CD4-positive, alpha-beta T cell treated with Interleukin-17A for 1 hour (primary cell): ENCODE results near the gene NEDD4L.

Source experiments
- DNase-seq: peaks from one replicate; pipeline ENCODE4 v3.0.0-alpha.2; 2020

The NEDD4L gene

DNA sequence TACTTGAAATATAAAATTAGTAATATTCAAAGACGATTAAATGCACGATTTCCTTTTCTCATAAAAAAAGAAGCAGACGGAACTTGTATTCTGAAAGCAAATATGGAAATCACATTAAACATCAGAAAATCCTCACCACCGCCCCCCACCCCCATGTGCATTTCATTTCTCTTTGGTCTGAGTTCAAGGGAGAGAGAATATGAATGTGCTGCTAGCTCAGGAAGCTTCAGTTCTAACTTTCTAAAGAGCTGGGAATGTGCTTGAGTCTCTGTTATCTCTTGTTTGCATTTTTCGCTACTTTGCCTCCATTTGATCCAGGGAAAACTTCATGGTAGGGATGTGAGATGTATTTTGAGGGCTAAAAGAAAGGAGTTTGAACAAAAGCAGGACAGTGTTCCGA, 143.6 kb downstream of the NEDD4L start:
- DNase-seq = no peak

DNA sequence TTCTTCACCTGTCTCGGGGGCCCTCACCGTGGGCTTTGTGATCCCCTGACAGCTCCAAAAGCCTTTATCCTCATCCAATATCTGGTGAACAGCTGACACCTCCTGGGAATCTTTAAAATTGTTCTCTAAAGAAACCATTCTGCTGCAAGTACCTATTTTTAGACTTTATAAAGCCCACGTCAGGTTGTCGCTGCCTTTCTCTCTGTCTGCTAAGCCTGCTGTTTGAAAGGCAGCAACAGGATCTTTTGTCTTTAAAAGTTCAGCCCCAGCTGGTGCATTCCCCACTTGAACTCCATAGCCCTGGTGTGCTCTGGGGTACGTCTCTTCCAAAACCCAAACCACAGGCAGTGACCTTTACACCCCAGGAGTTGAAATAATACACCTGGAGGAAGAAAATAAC, 145.0 kb downstream of the NEDD4L start:
- no peak for DNase-seq

DNA sequence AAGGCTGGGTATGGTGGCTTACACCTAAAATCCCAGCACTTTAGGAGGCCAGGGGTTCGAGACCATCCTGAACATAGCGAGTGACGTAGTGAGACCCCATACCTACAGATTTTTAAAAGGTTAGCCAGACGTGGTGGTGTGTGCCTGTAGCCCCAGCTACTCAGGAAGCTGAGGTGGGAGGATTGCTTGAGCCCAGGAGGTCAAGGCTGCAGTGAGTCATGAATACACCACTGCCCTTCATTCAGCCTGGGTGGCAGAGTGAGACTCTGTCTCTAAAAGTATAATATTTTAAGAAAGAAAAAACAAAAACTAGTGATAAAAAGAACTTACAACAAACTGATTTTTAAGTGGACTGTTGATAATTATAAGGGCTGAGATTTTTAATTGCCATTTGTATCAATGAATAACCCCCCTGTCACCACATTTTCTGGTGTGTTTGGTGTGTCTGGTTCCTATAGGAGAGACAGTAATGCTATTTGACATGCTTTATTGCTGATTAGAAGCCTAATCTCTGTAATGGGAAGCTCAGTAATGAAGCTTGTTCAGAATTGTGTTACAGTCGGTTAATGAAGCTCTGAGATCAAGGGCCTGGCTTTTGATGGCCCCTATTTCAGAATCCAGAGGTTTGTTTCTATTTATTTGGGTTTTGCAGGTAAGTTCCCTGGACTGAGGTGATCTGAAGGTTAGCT, 147.0 kb downstream of the NEDD4L start:
- no peak for DNase-seq

DNA sequence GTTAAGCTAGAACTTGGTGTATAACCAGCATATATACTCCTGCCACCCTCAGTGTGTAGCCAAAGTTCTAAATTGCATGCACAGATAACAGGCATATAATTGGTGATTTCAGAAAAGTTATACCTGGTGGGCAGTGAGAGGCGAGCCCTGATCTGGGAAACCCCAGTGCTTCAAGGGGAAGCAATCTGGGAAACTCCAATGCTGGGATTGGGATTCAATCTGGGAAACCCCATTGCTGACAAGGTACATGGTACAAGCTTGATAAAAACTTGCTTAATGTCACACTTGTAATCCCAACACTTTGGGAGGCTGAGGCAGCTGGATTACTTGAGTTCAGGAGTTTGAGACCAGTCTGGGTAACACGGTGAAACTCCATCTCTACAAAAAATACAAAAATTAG, 147.6 kb downstream of the NEDD4L start:
- DNase-seq = no peak

DNA sequence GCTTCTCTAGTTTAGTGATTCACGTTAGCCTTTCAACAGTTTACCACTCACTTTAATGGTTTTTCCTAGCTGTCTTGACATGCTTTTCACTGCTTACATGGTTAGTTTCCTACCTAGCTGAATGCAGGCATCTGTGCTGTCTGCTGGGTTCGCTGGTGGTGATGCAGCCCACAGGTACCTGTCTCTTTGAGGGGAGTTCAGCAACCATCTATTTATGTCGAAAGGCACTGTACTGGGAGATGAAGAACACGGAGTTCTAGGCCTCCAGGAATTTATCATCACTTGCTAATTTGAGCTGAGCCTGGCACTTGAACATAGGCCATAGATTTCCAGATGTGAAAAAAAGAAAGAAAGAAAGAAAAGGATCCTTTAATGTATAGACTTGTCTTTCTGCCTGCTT, 148.5 kb downstream of the NEDD4L start:
- DNase-seq = no peak

DNA sequence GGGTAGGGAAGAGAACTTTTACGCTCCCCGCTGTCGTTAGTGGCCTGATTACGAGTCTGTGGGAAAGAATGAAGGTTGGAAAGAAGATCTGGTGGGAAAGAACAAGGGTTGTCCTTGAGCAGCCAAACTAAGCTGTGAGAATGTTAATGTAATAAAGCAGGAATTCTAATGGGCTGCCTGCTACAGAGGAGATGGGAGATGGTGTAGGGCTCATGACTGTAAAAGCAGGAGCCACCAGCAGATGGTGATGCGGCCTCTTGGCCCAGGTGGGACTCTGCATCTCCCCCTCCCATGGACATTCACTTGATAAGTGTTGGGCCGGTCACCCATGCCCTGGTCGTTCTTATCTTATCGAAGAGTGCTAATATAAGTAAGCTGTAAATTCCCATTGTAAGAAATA, 150.0 kb downstream of the NEDD4L start:
- no peak for DNase-seq

DNA sequence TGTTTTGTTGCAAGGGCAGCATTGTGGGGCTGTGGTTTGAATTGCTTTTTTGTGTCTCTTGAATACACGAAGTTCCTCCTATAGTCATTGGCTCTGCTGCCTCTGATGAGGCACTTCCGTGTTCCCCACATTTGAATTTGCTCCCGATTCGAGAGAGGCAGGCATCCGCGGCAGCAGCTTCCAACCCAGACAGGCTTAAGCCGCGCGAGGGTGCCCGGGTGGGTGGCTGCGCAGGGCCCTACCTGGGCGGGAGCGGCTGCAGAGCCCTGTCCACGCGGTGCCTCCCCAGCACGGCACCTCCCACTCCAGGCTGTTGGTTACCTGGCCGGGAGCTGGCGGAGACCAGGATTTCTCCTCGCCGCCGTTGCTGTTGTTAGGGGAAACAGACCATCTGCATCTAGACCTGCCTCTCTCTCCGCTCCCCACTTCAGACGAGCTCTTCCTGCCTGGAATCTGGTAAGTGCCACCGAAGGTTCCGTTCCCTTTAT, 151.3 kb downstream of the NEDD4L start:
- peak; percentile 31 for DNase-seq

DNA sequence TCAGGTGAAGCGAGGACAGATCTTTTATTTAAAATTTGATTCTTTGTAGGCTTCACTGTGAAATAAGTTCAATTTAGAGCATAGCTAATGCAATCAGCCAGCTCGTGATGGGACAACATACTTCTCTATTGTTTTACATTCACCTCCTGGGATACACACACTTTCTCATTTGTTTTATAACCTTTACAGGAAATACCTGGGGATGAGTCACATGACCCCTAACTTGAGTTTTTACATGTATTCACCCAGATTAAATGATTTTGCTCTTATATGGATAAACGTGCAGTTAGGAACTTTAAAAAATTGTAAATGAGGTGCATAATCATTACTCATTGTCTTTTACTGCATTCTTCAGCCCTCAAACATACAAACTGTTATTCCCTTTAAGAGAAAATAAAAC, 152.1 kb downstream of the NEDD4L start:
- DNase-seq = no peak

DNA sequence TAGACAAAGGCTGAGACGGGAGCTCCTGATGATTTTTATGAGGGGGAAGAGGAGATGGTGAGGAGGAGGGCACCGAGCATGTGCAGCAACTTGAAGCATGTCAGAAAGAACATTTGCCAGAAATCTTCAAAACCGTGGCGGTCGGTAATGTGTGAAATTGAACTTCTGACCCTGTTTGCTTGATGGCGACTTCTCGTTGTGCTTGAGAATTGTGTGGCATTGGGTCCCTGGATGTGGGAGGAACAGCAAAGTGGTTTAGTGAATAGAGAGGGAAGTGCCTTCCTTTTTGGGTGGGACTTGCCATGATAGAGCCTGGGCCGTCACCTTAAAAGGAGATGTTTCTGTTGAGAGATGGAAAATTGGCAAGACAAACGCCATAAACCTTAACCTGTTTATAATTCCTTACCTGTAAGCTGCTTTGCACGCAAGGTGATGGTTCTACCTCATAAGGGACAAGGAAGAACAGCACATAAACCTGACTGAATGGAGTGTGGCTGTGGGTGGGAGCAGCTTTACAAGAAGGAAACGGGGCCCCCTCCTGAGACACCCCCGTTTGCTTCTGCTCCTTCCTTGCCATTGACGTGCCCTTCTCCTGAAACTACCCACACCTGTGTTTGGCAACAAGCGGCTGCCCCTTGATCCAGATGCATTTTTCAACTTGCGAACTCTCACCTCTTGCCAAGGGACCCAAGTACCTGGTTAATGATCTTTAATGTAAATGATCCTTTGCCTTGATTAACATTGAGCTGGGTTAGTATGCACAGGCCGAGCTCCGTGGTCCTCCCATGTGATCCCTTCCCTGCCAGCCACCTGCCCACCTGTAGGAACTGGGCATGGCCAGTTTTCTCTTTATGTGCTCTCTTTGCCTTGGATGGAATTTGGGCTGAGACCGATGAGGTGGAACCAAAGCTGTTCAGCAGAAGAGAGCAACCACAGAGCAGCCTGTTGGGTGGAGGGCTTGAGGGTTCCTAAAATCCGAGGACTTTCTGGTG, 153.2 kb downstream of the NEDD4L start:
- DNase-seq = no peak

DNA sequence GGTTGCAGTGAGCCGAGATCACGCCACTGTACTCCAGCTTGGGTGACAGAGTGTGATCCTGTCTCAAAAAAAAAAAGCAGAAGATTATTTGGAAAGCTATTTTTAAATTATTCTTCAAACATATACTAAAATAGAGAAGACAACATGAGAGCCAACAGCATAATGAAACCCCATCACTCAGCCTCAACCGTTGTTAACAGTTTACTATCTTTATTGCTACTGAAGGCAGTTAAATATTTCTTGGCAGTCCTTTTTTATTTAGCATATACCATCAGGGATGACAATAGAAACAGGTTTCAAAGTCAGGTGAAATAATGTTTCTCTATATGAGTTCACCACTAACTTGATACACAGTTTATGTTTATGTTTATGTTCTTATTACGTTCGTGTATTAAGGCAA, 157.2 kb downstream of the NEDD4L start:
- DNase-seq = no peak

DNA sequence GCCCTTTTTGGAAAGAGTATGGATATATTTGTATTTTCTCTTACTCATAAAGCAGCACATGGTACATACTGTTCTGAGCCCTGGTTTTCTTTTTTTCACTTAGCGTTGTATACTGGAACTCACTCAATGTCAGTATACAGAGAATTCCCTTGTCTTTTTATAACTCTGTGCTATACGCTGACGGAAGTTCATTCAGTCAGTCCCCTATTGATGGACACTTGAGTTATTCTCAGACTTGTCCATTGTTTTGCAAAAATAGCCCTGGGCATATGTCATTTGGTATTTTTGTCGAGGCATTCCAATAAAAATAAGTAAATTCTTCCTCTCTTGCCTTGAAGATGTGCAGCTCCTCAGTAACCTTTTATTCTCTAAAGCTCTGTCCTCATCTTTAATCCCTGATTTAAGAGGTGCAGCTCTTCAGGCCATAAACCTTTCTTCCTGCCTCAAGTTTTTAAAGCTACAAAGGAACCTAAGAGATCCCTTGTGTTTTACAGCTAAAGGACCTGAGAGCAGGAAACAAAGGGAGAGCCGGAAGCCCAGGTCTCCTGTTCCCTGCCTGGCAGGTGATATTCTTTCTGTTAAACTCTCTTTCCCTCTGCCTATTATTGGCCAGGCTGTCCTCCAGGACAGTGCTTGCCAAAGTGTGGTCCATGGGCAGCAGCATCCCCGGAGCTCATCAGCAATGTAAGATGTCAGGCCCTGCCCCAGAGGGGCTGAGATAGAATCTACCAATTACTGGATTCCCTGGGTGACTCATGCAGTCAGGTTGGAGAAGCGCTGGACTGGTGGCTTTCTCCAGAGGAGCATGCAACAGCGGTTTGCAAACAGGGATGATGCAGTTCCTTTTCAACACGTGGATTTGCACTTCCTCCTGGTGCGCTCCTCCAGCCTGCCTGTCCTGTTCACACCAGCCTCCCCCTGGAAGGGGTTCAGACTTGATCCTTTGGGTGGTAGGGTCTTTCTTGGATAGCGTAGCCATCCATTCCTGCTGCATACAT, 158.0 kb downstream of the NEDD4L start:
- no peak for DNase-seq

DNA sequence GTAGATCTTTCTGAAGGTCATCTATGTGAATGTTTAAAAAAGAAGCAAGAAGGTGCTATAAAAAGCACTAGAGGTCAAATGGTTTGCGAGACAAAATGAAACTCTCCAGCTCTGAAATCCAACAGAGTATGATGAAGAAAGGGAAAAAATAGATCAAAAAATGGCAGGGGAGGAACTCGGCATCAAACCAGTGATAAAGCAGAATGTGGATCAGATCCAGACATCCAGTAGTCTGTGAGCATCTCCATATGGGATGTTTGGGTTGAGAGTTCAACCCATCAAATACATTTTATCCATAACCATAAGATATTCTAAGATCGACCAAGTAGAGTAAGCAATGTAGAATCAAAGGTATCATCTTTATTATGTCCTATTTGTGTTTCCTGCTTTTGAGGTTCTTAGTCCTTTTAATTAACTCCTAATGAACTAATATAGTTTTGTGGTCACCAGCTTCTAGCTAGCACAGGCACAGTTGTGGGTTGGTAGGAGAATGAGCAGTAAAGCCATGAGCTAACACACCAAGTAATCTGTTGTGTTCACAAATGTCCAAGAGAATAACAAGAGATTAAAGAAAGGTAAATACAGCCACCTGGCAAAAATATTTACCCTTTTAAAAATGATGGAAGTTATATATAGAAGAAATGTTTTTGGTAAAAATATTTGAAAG, 160.9 kb downstream of the NEDD4L start:
- no peak for DNase-seq

DNA sequence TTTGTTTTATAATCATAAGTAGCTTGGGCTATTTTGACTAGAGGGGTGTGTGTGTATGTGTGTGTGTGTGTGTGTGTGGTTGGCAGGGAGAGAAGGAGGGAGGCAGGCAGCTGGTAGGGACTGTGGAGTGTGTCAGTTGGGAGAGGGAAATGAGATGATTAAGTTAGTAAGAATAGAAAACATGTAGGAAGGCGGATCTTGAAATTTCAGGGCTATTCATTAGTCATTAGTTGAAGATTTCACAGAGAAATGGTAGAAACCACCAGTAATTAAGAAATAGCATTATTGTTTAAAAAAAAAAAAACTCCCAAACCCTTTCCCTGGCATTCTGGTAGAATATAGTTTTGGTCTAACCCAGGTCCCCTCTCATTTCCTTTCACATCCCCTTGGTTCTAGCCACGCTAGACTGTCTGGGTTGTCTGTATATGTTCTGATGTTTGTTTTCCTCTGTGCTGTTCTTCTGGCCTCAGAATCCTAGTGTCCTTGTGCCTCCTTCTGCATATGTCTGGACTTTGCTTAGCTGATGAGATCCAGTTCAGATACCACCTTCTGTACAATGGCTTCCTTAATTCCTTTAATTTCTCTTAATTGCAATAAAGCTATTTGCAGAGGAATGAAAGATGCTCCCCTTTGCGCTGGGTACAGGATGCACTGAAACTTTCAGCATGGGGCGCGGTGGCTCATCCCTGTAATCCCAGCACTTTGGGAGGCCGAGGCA, 161.6 kb downstream of the NEDD4L start:
- DNase-seq = no peak

DNA sequence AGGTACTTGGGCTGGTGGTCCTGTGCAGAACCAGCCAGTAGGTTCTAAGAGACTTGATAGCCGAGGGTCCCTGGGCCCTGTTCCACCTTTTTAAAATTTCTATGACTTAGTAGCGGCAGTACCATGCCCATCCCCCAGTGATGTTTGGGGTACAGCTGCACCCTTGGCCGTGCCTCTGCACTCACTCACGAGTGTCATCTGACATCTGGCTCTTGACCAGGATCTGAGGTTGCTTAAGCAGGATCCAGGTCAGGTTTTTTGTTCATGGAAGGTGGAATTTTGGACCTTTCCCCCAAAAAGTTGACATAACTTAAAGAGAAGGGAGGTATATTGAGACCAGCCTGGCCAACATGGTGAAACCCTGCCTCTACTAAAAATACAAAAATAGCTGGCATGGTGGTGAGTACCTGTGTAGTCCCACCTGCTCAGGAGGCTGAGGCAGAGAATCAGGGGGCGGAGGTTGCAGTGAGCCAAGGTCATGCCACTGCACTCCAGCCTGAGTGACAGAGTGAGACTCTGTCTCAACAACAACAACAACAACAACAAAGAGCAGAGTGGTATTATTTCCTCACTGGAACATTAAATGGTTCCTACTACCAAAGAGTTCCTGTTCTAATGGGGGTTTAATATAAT, 163.6 kb downstream of the NEDD4L start:
- DNase-seq = no peak

DNA sequence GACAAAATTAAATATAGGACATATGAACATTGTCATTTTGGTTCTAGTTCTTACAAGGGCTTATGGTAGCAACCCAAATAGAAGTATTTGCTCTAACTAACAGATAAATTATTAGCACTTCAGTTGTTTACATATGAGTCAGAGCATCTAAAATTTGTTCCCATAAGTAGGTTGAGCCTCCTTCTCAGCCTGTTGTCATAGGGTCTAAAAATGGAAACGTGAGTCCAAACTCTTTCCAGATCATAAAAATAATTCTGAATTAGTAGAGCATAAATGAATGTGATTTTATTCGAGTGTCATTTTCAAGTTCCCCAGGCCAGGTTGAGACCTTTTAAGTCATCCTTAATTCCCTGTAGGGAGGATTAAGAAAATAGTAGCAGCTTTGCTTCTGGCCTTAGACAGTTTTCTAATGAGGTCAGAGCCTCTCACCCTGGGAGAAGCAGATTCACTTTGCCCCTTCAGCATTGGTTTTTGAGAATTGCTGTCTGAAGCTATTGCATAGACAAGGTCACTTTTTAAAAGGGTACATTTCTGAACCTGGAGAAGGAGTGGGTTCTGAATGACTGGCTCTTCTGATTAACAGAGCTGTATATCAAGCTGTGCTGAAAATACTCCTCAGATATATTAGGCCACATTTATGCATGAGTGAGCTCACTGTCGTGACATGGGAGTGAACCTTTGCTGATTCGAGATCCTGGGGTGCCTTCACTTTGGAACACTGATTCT, 164.3 kb downstream of the NEDD4L start:
- no peak for DNase-seq

DNA sequence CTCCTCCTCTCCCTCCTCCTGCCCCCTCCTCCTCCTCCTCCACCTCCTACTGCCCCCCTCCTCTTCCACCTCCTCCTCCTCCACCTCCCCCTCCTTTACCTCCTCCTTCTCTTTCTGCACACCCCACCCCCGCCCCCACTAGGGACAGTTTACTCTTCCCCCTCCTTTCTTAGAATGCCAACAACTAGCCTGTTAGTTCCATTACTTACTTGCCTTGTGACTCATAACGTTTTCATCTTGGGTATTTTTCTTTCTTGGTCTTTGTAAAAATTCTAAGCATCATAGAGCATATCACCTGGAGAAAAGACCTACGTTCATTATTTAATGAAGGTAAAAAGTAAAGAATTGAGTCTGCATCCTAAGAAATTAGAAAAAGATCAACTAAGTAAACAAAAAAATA, 165.3 kb downstream of the NEDD4L start:
- no peak for DNase-seq

DNA sequence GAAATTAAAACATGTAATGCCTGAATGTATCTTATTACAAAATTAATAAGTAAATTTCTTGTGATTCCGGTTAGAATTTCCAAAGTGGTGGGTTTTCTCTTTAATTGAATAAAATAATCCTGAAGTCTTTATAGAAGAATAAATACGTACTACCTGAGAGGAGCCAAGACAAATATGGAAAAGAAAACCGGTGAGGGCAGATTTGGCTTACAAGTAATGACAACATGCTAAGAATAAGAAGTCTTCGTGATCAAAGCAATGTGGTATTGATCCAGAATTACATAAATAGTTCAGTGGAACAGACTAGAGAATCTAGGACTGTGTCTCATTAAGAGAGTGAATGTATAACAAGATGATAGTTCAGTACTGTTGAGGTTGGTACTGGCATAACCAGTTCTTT, 167.5 kb downstream of the NEDD4L start:
- DNase-seq = no peak

DNA sequence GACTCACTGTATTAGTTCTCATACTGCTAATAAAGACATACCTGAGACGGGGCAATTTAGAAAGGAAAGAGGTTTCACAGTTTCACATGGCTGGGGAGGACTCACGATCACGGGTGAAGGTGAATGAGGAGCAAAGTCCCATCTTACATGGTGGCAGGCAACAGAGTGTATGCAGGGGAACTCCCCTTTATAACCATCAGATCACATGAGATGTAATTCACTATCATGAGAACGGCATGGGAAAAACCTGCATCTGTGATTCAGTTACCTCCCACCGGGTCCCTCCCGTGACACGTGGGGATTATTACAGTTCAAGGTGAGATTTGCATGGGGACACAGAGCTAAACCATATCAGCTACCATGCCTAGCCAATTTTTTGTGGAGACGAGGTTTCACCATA, 168.2 kb downstream of the NEDD4L start:
- DNase-seq = no peak

DNA sequence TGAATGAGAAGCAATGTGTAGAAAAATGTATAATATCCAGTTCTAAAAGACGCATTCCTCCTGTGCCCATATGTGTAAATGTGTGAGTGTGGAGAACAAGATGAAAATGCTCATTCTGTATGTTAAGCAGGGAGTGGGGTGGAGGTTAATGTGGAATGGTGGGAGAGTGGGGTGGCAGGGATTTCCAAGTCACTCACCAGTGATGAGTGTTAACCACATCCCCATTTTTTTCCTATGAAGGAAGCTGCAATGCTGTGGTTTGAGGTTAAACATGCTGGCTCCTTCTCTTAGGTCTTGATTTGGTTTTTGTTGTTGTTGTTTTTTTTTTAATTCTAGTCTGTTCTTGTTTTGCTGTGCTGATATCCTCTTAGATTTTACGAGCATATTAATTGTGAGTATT, 169.4 kb downstream of the NEDD4L start:
- DNase-seq = peak; percentile 12

DNA sequence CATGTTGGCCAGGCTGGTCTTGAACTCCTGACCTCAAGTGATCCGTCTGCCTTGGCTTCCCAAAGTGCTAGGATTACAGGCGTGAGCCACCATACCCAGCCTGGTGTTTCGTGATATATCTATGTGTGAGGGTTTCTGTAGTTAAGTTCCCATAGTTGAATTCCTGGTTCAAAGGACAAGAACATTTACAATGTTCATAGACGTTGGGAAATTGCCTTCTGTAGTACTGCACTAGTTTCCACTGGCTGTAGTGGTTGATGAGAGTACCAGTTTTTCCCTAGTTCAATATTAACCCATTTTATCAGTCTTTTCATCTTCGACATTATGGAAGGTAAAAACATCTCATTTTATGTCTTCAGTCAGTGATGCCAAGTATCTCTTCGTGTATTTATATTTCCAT, 171.0 kb downstream of the NEDD4L start:
- DNase-seq = no peak
